ENCODE measurements around the gene GLDN.

GLDN gene
- 0 reads per million in 2 experiments for total RNA-seq

GRCh38 chr15:51341366-51342226, at the start of gene GLDN:
GLDN (plus strand) TSS chr15:51341655; CDS start chr15:51341685, 30 bp downstream.
- no peak for DNase-seq (ENCODE audit: low read depth)

- no peak for DNase-seq (ENCODE audit: low read depth)
Measured at GRCh38 chr15:51298620-51299019, 42.8 kb upstream of the GLDN start.

GRCh38 chr15:51299187-51300015, 42.1 kb upstream of the GLDN start:
- no peak for DNase-seq (ENCODE audit: low read depth)

- no peak for DNase-seq (ENCODE audit: low read depth)
Measured at GRCh38 chr15:51302480-51302879, 39.0 kb upstream of the GLDN start.

- DNase-seq (ENCODE audit: low read depth) = no peak
Measured at GRCh38 chr15:51303462-51303980, 37.9 kb upstream of the GLDN start.

GRCh38 chr15:51307325-51307724, 34.1 kb upstream of the GLDN start:
- DNase-seq (ENCODE audit: low read depth) = no peak

- no peak for DNase-seq (ENCODE audit: low read depth)
Measured at GRCh38 chr15:51307811-51308210, 33.6 kb upstream of the GLDN start.

GRCh38 chr15:51310064-51310463, 31.4 kb upstream of the GLDN start:
- DNase-seq (ENCODE audit: low read depth) = no peak

- no peak for DNase-seq (ENCODE audit: low read depth)
Measured at GRCh38 chr15:51311510-51311909, 29.9 kb upstream of the GLDN start.

- DNase-seq (ENCODE audit: low read depth) = no peak
Measured at GRCh38 chr15:51312166-51313073, 29.0 kb upstream of the GLDN start.

- DNase-seq (ENCODE audit: low read depth) = no peak
Measured at GRCh38 chr15:51313074-51313393, 28.4 kb upstream of the GLDN start.

GRCh38 chr15:51313644-51314280, 27.7 kb upstream of the GLDN start:
- no peak for DNase-seq (ENCODE audit: low read depth)

GRCh38 chr15:51314391-51315337, 26.8 kb upstream of the GLDN start:
- DNase-seq (ENCODE audit: low read depth) = no peak

- DNase-seq (ENCODE audit: low read depth) = no peak
Measured at GRCh38 chr15:51315726-51316125, 25.7 kb upstream of the GLDN start.

- DNase-seq (ENCODE audit: low read depth) = no peak
Measured at GRCh38 chr15:51316636-51317035, 24.8 kb upstream of the GLDN start.

- no peak for DNase-seq (ENCODE audit: low read depth)
Measured at GRCh38 chr15:51318382-51319150, 22.9 kb upstream of the GLDN start.

GRCh38 chr15:51319539-51319938, 21.9 kb upstream of the GLDN start:
- no peak for DNase-seq (ENCODE audit: low read depth)

- no peak for DNase-seq (ENCODE audit: low read depth)
Measured at GRCh38 chr15:51320843-51321242, 20.6 kb upstream of the GLDN start.

GRCh38 chr15:51321316-51321715, 20.1 kb upstream of the GLDN start:
- DNase-seq (ENCODE audit: low read depth) = no peak

All from T follicular helper cell (primary cell).